K562 (cell line): Measurements from ENCODE around the gene SGPP2. TPM values are rescaled to one million over a fixed set of nuclear protein-coding genes. Genes with fewer than 3 reads are reported as not detected.

Experiments used
- ATAC-seq: fragments of 200-7000 bp; cut with Tn5 transposase; 3 replicates; pipeline ENCODE4 v1.9.1; 2020; ENCODE audit warnings: moderate library complexity
- BruUV-seq: library from RNA; stranded (reverse); fragments of 400-500 nt; replicated peaks from 2 replicates; lab custom pipeline; 2021; lab: Mats Ljungman, UMichigan
- CTCF ChIA-PET: fragments of 300-600 bp; formaldehyde crosslinking; extraction: SDS; loops from one replicate; lab custom pipeline; 2021; ENCODE audit warnings: low intra/inter-chr PET ratio; lab: Yijun Ruan, JAX
- POLR2A ChIA-PET: fragments of 300-600, 350-650 bp; sonication (Branson Sonifier 250); formaldehyde crosslinking; extraction: SDS; loops from one replicate; lab custom pipeline; 2021; ENCODE audit warnings: antibody characterized with exemption, inconsistent platforms; lab: Yijun Ruan, JAX
- DNase-seq, 4 experiments: peaks; one replicate each; pipeline versions ENCODE4 v3.0.0 to v3.0.0-alpha.2; 2011 to 2018; ENCODE audit warnings: low spot score in 3 of 4, mixed read lengths in 3 of 4; ENCODE audit errors: extremely low read depth in 1 of 4
- FAIRE-seq: peaks from 2 replicates; lab custom pipeline; 2011; peaks lifted over from hg19 to GRCh38; lab: Jason Lieb, UNC
- H2AFZ ChIP-seq: 2 replicates; pipeline ENCODE4 v1.6.0; 2011; ENCODE audit warnings: low read depth, low read length, control low read depth, inconsistent platforms
- H3K27ac ChIP-seq: fragments of 200-600 bp; 3 replicates; pipeline ENCODE4 v1.8.0; 2011; ENCODE audit warnings: low read depth, mild to moderate bottlenecking, control low read depth, inconsistent platforms, low read length, moderate library complexity, mixed read lengths; ENCODE audit errors: extremely low read depth
- H3K27me3 ChIP-seq, 2 experiments: fragments of 300-600 bp in 1 of 2; 2 replicates in 1 of 2; 3 replicates in 1 of 2; pipeline versions ENCODE4 v1.6.0 to v1.8.0; 2011; ENCODE audit warnings: inconsistent platforms in 2 of 2, low read length in 2 of 2, mild to moderate bottlenecking in 1 of 2, mixed read lengths in 1 of 2, moderate library complexity in 1 of 2; ENCODE audit not compliant: control insufficient read depth in 2 of 2, insufficient read depth in 2 of 2
- H3K36me3 ChIP-seq: fragments of 300-600 bp; 3 replicates; pipeline ENCODE4 v1.8.0; 2011; ENCODE audit warnings: mild to moderate bottlenecking, low read length, inconsistent platforms; ENCODE audit not compliant: control insufficient read depth, insufficient read depth
- H3K4me1 ChIP-seq, 2 experiments: fragments of 200-600 bp in 1 of 2; replicated peaks in 1 of 2; 2 replicates in 1 of 2; 3 replicates in 1 of 2; pipeline versions ENCODE4 v1.5.1 to v1.8.0; 2011; ENCODE audit warnings: inconsistent platforms in 2 of 2, low read length in 2 of 2, mild to moderate bottlenecking in 1 of 2, mixed read lengths in 1 of 2, moderate library complexity in 1 of 2; ENCODE audit not compliant: control insufficient read depth in 2 of 2, insufficient read depth in 2 of 2
- H3K4me2 ChIP-seq: 2 replicates; pipeline ENCODE4 v1.6.1; 2011; ENCODE audit warnings: low read length, control low read depth, inconsistent platforms, mixed read lengths; ENCODE audit not compliant: insufficient read depth
- H3K4me3 ChIP-seq: fragments of 200-600 bp; sonication (generic), shearing (Covaris generic); 2 replicates; pipeline ENCODE4 v1.5.1; 2016; ENCODE audit warnings: control low read depth, inconsistent platforms
- H3K79me2 ChIP-seq: fragments of 200-600 bp; 3 replicates; pipeline ENCODE4 v1.8.0; 2011; ENCODE audit warnings: low read length, inconsistent platforms; ENCODE audit not compliant: control insufficient read depth, insufficient read depth
- H3K9ac ChIP-seq, 2 experiments: 2 replicates each; pipeline versions ENCODE4 v1.6.0 to v1.6.1; 2011; ENCODE audit warnings: low read depth in 2 of 2, low read length in 2 of 2, control low read depth in 1 of 2, inconsistent platforms in 1 of 2, mild to moderate bottlenecking in 1 of 2, mixed read lengths in 1 of 2; ENCODE audit not compliant: insufficient read depth in 1 of 2
- H3K9me1 ChIP-seq: one replicate; pipeline ENCODE4 v1.6.0; 2011; ENCODE audit warnings: inconsistent platforms, mild to moderate bottlenecking, low read length, moderate library complexity; ENCODE audit not compliant: control insufficient read depth, insufficient read depth
- H3K9me3 ChIP-seq: replicated peaks from 2 replicates; pipeline ENCODE4 v1.5.1; 2011; ENCODE audit warnings: low read depth, low read length, inconsistent platforms; ENCODE audit not compliant: control insufficient read depth, insufficient read depth
- H4K20me1 ChIP-seq: replicated peaks from 2 replicates; pipeline ENCODE4 v1.6.1; 2011; ENCODE audit warnings: low read length, inconsistent platforms, mixed read lengths; ENCODE audit not compliant: control insufficient read depth, insufficient read depth
- FOXJ3 ChIP-seq: sonication (generic); formaldehyde crosslinking; IDR thresholded peaks from 2 replicates; pipeline ENCODE4 v1.4.0; 2020; ENCODE audit warnings: mild to moderate bottlenecking, missing genetic modification reagents
- NRF1 ChIP-seq, 2 experiments: fragments of 450-650 bp; IDR thresholded peaks in 1 of 2; conservative IDR thresholded peaks in 1 of 2; 2 replicates each; pipeline ENCODE4 v1.6.1; 2014; ENCODE audit warnings: mild to moderate bottlenecking in 2 of 2
- SAFB2 ChIP-seq: fragments of 200-400 bp; formaldehyde crosslinking; IDR thresholded peaks from 2 replicates; pipeline ENCODE4 v1.6.1; 2018; ENCODE audit warnings: borderline replicate concordance, low read length, low read depth, moderate library complexity; ENCODE audit not compliant: severe bottlenecking
- ZNF75A ChIP-seq: fragments of 450-650 bp; formaldehyde crosslinking; IDR thresholded peaks from 2 replicates; pipeline ENCODE4 v1.4.0; 2020; ENCODE audit warnings: mild to moderate bottlenecking
- ZNF780A ChIP-seq: fragments of 250-450 bp; sonication (Bioruptor Pico); IDR thresholded peaks from 2 replicates; pipeline ENCODE4 v1.5.0; 2021; ENCODE audit warnings: mild to moderate bottlenecking
- whole genome bisulfite sequencing: fragments of 100-300 bp; shearing (Covaris generic); methylation state at CpG from one replicate; pipeline ENCODE4 v1.1.6; 2016; ENCODE audit warnings: low coverage, mixed read lengths; ENCODE audit not compliant: insufficient coverage; ENCODE audit errors: missing lambda C conversion rate; 5-methylcytosine and 5-hydroxymethylcytosine counted together
- in situ Hi-C: fragments of 300-500 bp; cut with MboI; formaldehyde crosslinking; loops from 4 replicates; pipeline ENCODE4 v1.15.0; 2018; ENCODE audit warnings: inconsistent platforms, mixed read lengths
- intact Hi-C: fragments of 100-400 bp; cut with micrococcal nuclease; formaldehyde crosslinking; loops from 2 replicates; pipeline ENCODE4 v1.14.2; 2022
- polyA plus RNA-seq, 8 experiments: library from polyadenylated mRNA; depleted of rRNA in 4 of 8; stranded (reverse) in 5 of 8; unstranded in 3 of 8; fragments of >200 nt; fragmentation: Nextera tagmentation in 2 of 8; fragmentation: Illumina TruSeq in 1 of 8; extraction: Ambion mirVana in 2 of 8; extraction: Trizol in 1 of 8; gene quantifications; 2 replicates each; pipeline versions ENCODE4 v1.2.1 to v1.2.3, GENCODE V29; 2011 to 2014; ENCODE audit warnings: inconsistent platforms in 1 of 8, missing spikeins in 1 of 8
- total RNA-seq, 7 experiments: library from RNA; depleted of rRNA in 6 of 7; stranded (reverse); fragments of >200 nt in 6 of 7; fragmentation: Illumina TruSeq in 2 of 7; extraction: Trizol in 2 of 7; gene quantifications; 2 replicates each; pipeline versions ENCODE4 v1.2.1 to v1.2.3, GENCODE V29; 2011 to 2021; ENCODE audit warnings: low replicate concordance in 1 of 7
- TF ChIP-seq, protein P1 (sequence below): fragments of 450-650 bp; IDR thresholded peaks from 2 replicates; pipeline ENCODE4 v1.6.1; 2016; ENCODE audit warnings: low read depth

The SGPP2 gene
- total and polyA plus RNA-seq, 9 of the 15 experiments (the other 6 are each of a cell fraction or from before 2014, with no cell fraction given): 0.01 to 0.04 TPM; not detected in 7

GRCh38 chr2:222504719-222505118 lies 80.4 kb downstream of the SGPP2 start:
- CTCF ChIA-PET: no interaction called here

DNA sequence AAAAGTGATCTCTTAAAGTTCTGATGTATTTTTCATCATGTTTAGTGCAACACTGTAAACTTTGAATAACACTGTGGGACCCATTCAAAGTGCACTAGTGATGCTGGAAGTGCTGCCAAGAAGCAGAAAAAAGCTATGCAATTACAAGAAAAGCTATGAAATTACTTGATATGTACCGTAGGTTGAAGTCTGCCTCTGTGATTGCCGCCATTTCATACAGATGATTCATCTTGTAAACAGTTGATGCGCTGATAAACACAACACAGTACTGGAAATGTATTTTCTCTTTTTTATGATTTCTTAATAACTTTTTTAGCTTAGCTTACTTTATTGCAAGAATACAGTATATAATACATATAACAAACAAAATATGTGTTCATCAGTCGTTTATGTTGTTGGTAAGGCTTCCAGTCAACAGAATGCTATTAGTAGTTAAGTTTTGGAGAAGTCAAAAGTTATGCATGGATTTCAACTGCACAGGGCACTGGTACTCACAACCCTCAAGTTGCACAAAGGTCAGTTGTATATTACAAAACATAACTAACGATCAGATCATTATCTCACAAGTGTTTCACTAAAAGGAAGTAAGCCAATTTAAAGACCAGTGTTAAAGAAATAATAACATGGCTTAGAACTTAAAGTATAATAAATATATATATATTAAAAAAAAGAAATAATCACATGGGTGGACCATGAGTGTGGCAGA lies 82.0 kb downstream of the SGPP2 start:
- intact Hi-C loops: no loop called here
- Histone ChIP-seq H2AFZ (no peak overlapping the region), H3K27ac (no peak overlapping the region), H3K4me1 (no peaks in the 10 kb centered on the region), H3K9me3 (no peaks in the 10 kb centered on the region), H3K27me3 (no peaks in the 10 kb centered on the region), H3K79me2 (no peaks in the 10 kb centered on the region), H3K4me3 (no peak overlapping the region), H4K20me1 (no peaks in the 10 kb centered on the region), H3K4me2 (no peak overlapping the region), H3K9ac (no peak overlapping the region), H3K36me3 (no peaks in the 10 kb centered on the region), H3K9me1 (no peaks in the 10 kb centered on the region)
- ATAC-seq (no peak), DNase-seq (no peak), FAIRE-seq (no peak)
- BruUV-seq: no TSS peak
- ChIA-PET POLR2A (no interaction called here), CTCF (no interaction called here)
- in situ Hi-C loops: no loop called here
- WGBS: 4% methylated on average over 5 of the region's 5 CpGs
- TF ChIP-seq ZNF75A (CRISPR knock-in tag) (no peak), FOXJ3 (CRISPR knock-in tag) (no peak), ZNF780A (CRISPR knock-in tag) (no peak), NRF1 (conservative IDR thresholded peaks at IDR 0.05 in 1 of 2, IDR thresholded peaks at IDR 0.05 in 1 of 2) (no peak)
- TF ChIP-seq, protein P1, sequence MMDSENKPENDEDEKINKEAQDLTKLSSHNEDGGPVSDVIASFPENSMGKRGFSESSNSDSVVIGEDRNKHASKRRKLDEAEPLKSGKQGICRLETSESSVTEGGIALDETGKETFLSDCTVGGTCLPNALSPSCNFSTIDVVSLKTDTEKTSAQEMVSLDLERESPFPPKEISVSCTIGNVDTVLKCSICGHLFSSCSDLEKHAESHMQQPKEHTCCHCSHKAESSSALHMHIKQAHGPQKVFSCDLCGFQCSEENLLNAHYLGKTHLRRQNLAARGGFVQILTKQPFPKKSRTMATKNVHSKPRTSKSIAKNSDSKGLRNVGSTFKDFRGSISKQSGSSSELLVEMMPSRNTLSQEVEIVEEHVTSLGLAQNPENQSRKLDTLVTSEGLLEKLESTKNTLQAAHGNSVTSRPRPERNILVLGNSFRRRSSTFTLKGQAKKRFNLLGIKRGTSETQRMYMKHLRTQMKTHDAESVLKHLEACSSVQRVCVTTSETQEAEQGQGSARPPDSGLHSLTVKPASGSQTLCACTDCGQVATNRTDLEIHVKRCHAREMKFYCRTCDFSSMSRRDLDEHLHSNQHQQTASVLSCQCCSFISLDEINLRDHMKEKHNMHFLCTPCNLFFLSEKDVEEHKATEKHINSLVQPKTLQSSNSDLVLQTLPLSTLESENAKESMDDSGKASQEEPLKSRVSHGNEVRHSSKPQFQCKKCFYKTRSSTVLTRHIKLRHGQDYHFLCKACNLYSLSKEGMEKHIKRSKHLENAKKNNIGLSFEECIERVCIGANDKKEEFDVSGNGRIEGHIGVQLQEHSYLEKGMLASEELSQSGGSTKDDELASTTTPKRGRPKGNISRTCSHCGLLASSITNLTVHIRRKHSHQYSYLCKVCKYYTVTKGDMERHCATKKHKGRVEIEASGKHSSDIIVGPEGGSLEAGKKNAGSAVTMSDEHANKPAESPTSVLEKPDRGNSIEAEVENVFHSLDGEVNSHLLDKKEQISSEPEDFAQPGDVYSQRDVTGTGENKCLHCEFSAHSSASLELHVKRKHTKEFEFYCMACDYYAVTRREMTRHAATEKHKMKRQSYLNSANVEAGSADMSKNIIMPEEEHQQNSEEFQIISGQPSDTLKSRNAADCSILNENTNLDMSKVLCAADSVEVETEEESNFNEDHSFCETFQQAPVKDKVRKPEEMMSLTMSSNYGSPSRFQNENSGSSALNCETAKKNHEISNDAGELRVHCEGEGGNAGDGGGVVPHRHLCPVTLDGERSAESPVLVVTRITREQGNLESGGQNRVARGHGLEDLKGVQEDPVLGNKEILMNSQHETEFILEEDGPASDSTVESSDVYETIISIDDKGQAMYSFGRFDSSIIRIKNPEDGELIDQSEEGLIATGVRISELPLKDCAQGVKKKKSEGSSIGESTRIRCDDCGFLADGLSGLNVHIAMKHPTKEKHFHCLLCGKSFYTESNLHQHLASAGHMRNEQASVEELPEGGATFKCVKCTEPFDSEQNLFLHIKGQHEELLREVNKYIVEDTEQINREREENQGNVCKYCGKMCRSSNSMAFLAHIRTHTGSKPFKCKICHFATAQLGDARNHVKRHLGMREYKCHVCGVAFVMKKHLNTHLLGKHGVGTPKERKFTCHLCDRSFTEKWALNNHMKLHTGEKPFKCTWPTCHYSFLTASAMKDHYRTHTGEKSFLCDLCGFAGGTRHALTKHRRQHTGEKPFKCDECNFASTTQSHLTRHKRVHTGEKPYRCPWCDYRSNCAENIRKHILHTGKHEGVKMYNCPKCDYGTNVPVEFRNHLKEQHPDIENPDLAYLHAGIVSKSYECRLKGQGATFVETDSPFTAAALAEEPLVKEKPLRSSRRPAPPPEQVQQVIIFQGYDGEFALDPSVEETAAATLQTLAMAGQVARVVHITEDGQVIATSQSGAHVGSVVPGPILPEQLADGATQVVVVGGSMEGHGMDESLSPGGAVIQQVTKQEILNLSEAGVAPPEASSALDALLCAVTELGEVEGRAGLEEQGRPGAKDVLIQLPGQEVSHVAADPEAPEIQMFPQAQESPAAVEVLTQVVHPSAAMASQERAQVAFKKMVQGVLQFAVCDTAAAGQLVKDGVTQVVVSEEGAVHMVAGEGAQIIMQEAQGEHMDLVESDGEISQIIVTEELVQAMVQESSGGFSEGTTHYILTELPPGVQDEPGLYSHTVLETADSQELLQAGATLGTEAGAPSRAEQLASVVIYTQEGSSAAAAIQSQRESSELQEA: no peak

More at GRCh38 chr2:222504719-222505118, 80.4 kb downstream of the SGPP2 start:
- Histone ChIP-seq H3K36me3 (no peaks in the 10 kb centered on the region), H3K27me3 (no peaks in the 10 kb centered on the region), H3K27ac (no peak overlapping the region), H2AFZ (no peak overlapping the region), H3K9me1 (no peaks in the 10 kb centered on the region), H3K4me2 (no peak overlapping the region), H3K9me3 (no peaks in the 10 kb centered on the region), H3K4me3 (no peak overlapping the region), H3K4me1 (no peaks in the 10 kb centered on the region), H3K9ac (no peak overlapping the region), H4K20me1 (no peaks in the 10 kb centered on the region), H3K79me2 (no peaks in the 10 kb centered on the region)
- DNase-seq (no peak), ATAC-seq (no peak), FAIRE-seq (no peak)
- POLR2A ChIA-PET: no interaction called here
- no TSS peak for BruUV-seq
- TF ChIP-seq SAFB2: no peak
- intact Hi-C loops (no loop called here), in situ Hi-C loops (no loop called here)
- WGBS: 0% methylated on average over 2 of the region's 2 CpGs
